ENCODE measurements around the gene PTPN12.

DNA sequence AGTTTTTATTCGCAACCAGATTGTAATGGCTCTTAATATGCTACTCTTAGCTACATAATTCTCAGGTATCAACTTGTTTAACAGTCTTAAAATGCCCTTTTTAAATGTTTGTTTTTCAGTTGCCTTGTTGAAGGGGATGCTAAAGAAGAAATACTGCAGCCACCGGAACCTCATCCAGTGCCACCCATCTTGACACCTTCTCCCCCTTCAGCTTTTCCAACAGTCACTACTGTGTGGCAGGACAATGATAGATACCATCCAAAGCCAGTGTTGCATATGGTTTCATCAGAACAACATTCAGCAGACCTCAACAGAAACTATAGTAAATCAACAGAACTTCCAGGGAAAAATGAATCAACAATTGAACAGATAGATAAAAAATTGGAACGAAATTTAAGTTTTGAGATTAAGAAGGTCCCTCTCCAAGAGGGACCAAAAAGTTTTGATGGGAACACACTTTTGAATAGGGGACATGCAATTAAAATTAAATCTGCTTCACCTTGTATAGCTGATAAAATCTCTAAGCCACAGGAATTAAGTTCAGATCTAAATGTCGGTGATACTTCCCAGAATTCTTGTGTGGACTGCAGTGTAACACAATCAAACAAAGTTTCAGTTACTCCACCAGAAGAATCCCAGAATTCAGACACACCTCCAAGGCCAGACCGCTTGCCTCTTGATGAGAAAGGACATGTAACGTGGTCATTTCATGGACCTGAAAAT, 89.7 kb downstream of the PTPN12 start:
- TF ChIP-seq TAF1 (IDR thresholded peaks at IDR 0.05; ENCODE audit: borderline replicate concordance, low read depth, low read length) (no peak), POLR2A (IDR thresholded peaks at IDR 0.05; ENCODE audit: low read depth, low read length) (no peak), POLR2AphosphoS5 (IDR thresholded peaks at IDR 0.05; ENCODE audit: low read depth, low read length) (no peak)
